Measurements from ENCODE around the gene TMEM185B. TPM values are rescaled to one million over a fixed set of nuclear protein-coding genes. Genes with fewer than 3 reads are reported as not detected.
A peak's percentile ranks its signal among the peaks of the same experiment; 100 is the strongest.

The TMEM185B gene
- total and polyA plus RNA-seq, 2 donors (not counting 1 experiment from before 2014, with no cell fraction given): 25.9 to 28.8 TPM

- H2AFZ ChIP-seq (ENCODE audit: low read length): no peak overlapping the region
- H3K27ac ChIP-seq (ENCODE audit: insufficient read depth, low read length): no peak overlapping the region
- H3K4me2 ChIP-seq (ENCODE audit: extremely low read depth, insufficient read depth, low read length): no peak overlapping the region
- H3K4me1 ChIP-seq (ENCODE audit: control insufficient read depth, extremely low read depth, insufficient read depth, low read length): peaks cover 5% of the 10 kb centered on the region
- no peaks in the 10 kb centered on the region for H3K36me3 ChIP-seq (ENCODE audit: control insufficient read depth, insufficient read depth, low read length)
- H3K9me3 ChIP-seq (ENCODE audit: control insufficient read depth, insufficient read depth, low read depth, low read length): no peaks in the 10 kb centered on the region
- DNase-seq (ENCODE audit: low read depth in 2 of 2): no peak
- no peaks in the 10 kb centered on the region for H4K20me1 ChIP-seq (ENCODE audit: control insufficient read depth, extremely low read depth, insufficient read depth, low read length)
- H3K79me2 ChIP-seq (ENCODE audit: control insufficient read depth, insufficient read depth, low read length): no peaks in the 10 kb centered on the region
- no peak overlapping the region for H3K4me3 ChIP-seq (replicated peaks in 1 of 4; ENCODE audit: control extremely low read depth in 1 of 4, insufficient read depth in 1 of 4, low read depth in 3 of 4, low read length in 4 of 4)
- no peak overlapping the region for H3K9ac ChIP-seq (ENCODE audit: insufficient read depth, low read length)
- TF ChIP-seq EZH2 (IDR thresholded peaks at IDR 0.05; ENCODE audit: low read length, missing control alignments) (no peak), CTCF (conservative IDR thresholded peaks at IDR 0.05 in 1 of 2, IDR thresholded peaks at IDR 0.05 in 1 of 2; ENCODE audit: low read depth in 1 of 2, low read length in 2 of 2) (no peak)
- peaks cover 5% of the 10 kb centered on the region for H3K27me3 ChIP-seq (ENCODE audit: control insufficient read depth, insufficient read depth, low read length)
Observed at GRCh38 chr2:120243875-120244553, 20.8 kb upstream of the TMEM185B start.

- no peak overlapping the region for H3K4me3 ChIP-seq (replicated peaks in 1 of 4; ENCODE audit: control extremely low read depth in 1 of 4, insufficient read depth in 1 of 4, low read depth in 3 of 4, low read length in 4 of 4)
- no peak overlapping the region for H3K4me2 ChIP-seq (ENCODE audit: extremely low read depth, insufficient read depth, low read length)
- peak in 1 of 2 donors; percentile 57 for DNase-seq (ENCODE audit: low read depth in 2 of 2)
- H2AFZ ChIP-seq (ENCODE audit: low read length): no peak overlapping the region
- H4K20me1 ChIP-seq (ENCODE audit: control insufficient read depth, extremely low read depth, insufficient read depth, low read length): no peaks in the 10 kb centered on the region
- H3K79me2 ChIP-seq (ENCODE audit: control insufficient read depth, insufficient read depth, low read length): no peaks in the 10 kb centered on the region
- H3K27me3 ChIP-seq (ENCODE audit: control insufficient read depth, insufficient read depth, low read length): peaks cover 2% of the 10 kb centered on the region
- no peak for TF ChIP-seq CTCF (conservative IDR thresholded peaks at IDR 0.05 in 1 of 2, IDR thresholded peaks at IDR 0.05 in 1 of 2; ENCODE audit: low read depth in 1 of 2, low read length in 2 of 2)
- no peak for TF ChIP-seq EZH2 (IDR thresholded peaks at IDR 0.05; ENCODE audit: low read length, missing control alignments)
- H3K4me1 ChIP-seq (ENCODE audit: control insufficient read depth, extremely low read depth, insufficient read depth, low read length): peaks cover 11% of the 10 kb centered on the region
- H3K27ac ChIP-seq (ENCODE audit: insufficient read depth, low read length): no peak overlapping the region
- no peaks in the 10 kb centered on the region for H3K36me3 ChIP-seq (ENCODE audit: control insufficient read depth, insufficient read depth, low read length)
- no peaks in the 10 kb centered on the region for H3K9me3 ChIP-seq (ENCODE audit: control insufficient read depth, insufficient read depth, low read depth, low read length)
- H3K9ac ChIP-seq (ENCODE audit: insufficient read depth, low read length): no peak overlapping the region
Observed at GRCh38 chr2:120243211-120243610, 20.0 kb upstream of the TMEM185B start.

GRCh38 chr2:120241684-120242083, 18.5 kb upstream of the TMEM185B start:
- H3K9me3 ChIP-seq (ENCODE audit: control insufficient read depth, insufficient read depth, low read depth, low read length): no peaks in the 10 kb centered on the region
- DNase-seq (ENCODE audit: low read depth in 2 of 2): no peak
- H3K27ac ChIP-seq (ENCODE audit: insufficient read depth, low read length): no peak overlapping the region
- H3K27me3 ChIP-seq (ENCODE audit: control insufficient read depth, insufficient read depth, low read length): no peaks in the 10 kb centered on the region
- H3K36me3 ChIP-seq (ENCODE audit: control insufficient read depth, insufficient read depth, low read length): no peaks in the 10 kb centered on the region
- no peak overlapping the region for H3K4me2 ChIP-seq (ENCODE audit: extremely low read depth, insufficient read depth, low read length)
- TF ChIP-seq CTCF (conservative IDR thresholded peaks at IDR 0.05 in 1 of 2, IDR thresholded peaks at IDR 0.05 in 1 of 2; ENCODE audit: low read depth in 1 of 2, low read length in 2 of 2) (no peak), EZH2 (IDR thresholded peaks at IDR 0.05; ENCODE audit: low read length, missing control alignments) (no peak)
- peaks cover 18% of the 10 kb centered on the region for H3K4me1 ChIP-seq (ENCODE audit: control insufficient read depth, extremely low read depth, insufficient read depth, low read length)
- no peaks in the 10 kb centered on the region for H4K20me1 ChIP-seq (ENCODE audit: control insufficient read depth, extremely low read depth, insufficient read depth, low read length)
- no peak overlapping the region for H3K4me3 ChIP-seq (replicated peaks in 1 of 4; ENCODE audit: control extremely low read depth in 1 of 4, insufficient read depth in 1 of 4, low read depth in 3 of 4, low read length in 4 of 4)
- no peaks in the 10 kb centered on the region for H3K79me2 ChIP-seq (ENCODE audit: control insufficient read depth, insufficient read depth, low read length)
- no peak overlapping the region for H3K9ac ChIP-seq (ENCODE audit: insufficient read depth, low read length)
- H2AFZ ChIP-seq (ENCODE audit: low read length): no peak overlapping the region

All from fibroblast of lung (primary cell).